ENCODE results near the gene CAMTA1. TPM values are rescaled to one million over a fixed set of nuclear protein-coding genes. Genes with fewer than 3 reads are reported as not detected.

The CAMTA1 gene
- total RNA-seq, 1 donor from 2014 or later: 77.6 TPM

DNA sequence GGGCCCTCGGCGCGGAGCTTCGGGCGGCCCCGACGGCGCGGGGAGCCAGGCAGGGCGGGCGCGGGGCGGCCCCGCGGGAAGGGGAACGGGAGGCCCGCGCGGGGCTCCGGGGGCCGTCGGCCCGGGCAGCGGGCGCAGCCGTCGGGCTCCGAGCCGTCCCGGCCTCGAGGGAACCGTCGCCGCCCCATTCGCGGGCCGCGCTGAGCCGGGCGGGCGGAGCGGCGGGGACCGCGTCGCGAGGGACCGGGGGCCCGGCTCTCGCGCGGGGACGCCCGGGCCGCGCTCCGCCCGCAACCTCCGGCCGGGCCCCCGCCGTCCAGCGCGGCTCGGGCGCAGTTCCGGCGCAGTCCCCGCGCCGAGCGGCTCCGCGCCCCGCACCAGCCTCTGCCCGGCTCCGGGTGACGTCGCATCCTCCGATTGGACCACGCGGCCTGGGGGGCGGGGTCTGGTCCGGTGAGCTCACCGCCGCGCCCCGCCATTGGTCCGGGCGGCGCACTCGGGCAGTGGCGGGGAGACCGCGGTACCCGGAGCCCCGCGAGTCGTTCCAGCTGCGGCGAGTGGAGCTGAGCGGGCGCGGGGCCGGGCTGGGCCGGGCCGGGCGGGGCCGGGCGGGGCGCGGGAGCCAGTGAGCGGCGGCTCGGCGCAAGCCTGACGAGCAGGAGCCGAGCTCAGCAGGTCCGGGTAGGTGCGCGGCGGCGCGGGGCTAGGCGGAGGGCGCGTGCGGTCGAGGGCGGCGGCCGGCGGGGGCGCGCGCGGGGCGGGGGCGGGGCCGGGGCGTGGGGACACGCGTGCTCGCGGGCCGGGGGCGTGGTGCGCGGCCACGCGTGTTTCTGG is 919.2 kb downstream of the CAMTA1 start:
- Histone ChIP-seq H3K9ac (ENCODE audit: low read length) (no peak overlapping the region), H4K20me1 (ENCODE audit: insufficient read depth, low read length) (peaks cover 4% of the 10 kb centered on the region), H3K9me3 (ENCODE audit: insufficient read depth, low read depth, low read length) (no peaks in the 10 kb centered on the region), H3K27me3 (ENCODE audit: insufficient read depth, low read length) (peaks cover 40% of the 10 kb centered on the region), H3K4me2 (ENCODE audit: low read length) (peak overlapping the region; percentile 80), H3K4me3 (ENCODE audit: insufficient read depth, low read depth, low read length) (peak overlapping the region; percentile 39), H2AFZ (ENCODE audit: low read depth, low read length) (no peak overlapping the region), H3K79me2 (ENCODE audit: insufficient read depth, low read length) (no peaks in the 10 kb centered on the region), H3K36me3 (ENCODE audit: insufficient read depth, low read length) (no peaks in the 10 kb centered on the region), H3K4me1 (ENCODE audit: insufficient read depth, low read length) (peaks cover 3% of the 10 kb centered on the region), H3K27ac (ENCODE audit: low read depth, low read length) (no peak overlapping the region)
- no peak for TF ChIP-seq EZH2 (IDR thresholded peaks at IDR 0.05; ENCODE audit: insufficient read depth, low read length)
- DNase-seq (ENCODE audit: low read depth): peak; percentile 70
- FAIRE-seq: no peak
- H3K9me3 Mint-ChIP-seq (ENCODE audit: unreplicated experiment): no peaks in the 10 kb centered on the region
- H3K27me3 Mint-ChIP-seq (ENCODE audit: low read depth, unreplicated experiment): peaks cover 26% of the 10 kb centered on the region
- H3K27ac Mint-ChIP-seq (ENCODE audit: unreplicated experiment): no peak overlapping the region
- peaks cover 1% of the 10 kb centered on the region for H3K36me3 Mint-ChIP-seq (ENCODE audit: low read depth, unreplicated experiment)
- H3K4me3 Mint-ChIP-seq (ENCODE audit: unreplicated experiment): peak overlapping the region; percentile 84
- H3K4me1 Mint-ChIP-seq (ENCODE audit: low read depth, unreplicated experiment): no peaks in the 10 kb centered on the region

DNA sequence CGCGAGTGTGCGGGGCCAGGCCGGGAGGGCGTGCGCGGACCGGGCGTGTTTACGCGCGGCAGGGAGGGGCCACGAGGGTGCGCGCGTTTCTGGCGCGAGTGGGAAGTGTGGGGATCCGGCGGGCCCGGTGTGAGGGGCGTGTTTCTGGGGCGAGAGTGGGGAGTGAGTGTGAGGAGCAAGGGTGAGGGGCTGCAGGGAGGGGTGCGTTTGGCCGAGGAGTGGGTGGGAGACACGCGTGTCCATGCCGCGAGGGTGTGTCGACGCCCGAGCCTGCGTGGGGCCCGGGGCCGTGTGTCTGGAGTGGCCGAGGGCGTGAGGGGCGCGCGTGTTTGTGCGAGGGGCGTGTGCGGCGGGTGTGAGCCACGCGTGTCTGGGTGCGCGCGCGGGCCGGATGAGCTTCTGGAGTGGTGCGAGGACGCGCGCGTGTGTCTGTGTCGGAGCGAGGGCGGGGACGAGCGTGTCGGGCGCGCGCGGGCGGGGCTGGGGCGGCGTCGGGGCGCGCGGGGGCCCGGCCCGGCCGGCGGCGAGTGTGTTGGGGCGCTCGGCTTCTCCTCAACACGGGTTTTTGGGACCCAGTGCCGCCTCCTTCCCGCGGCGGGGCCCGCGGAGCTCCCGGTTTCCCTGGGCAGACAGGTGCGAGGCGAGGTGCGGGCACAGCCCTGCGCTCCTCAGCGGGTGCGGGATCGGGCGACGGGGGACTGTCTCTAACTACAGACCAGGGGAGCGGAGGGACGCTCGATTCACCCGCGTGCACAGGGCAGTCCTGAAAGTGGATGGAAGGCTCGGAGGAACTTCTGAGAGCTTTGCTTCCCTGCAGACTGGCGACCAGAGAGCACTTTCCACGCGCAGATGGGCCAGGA is 920.0 kb downstream of the CAMTA1 start:
- H3K27me3 ChIP-seq (ENCODE audit: insufficient read depth, low read length): peaks cover 40% of the 10 kb centered on the region
- DNase-seq (ENCODE audit: low read depth) (no peak), FAIRE-seq (no peak)
- H3K4me1 Mint-ChIP-seq (ENCODE audit: low read depth, unreplicated experiment): no peaks in the 10 kb centered on the region
- H3K36me3 ChIP-seq (ENCODE audit: insufficient read depth, low read length): no peaks in the 10 kb centered on the region
- peak overlapping the region; percentile 39 for H3K4me3 ChIP-seq (ENCODE audit: insufficient read depth, low read depth, low read length)
- H3K79me2 ChIP-seq (ENCODE audit: insufficient read depth, low read length): no peaks in the 10 kb centered on the region
- peaks cover 4% of the 10 kb centered on the region for H4K20me1 ChIP-seq (ENCODE audit: insufficient read depth, low read length)
- H3K36me3 Mint-ChIP-seq (ENCODE audit: low read depth, unreplicated experiment): peaks cover 1% of the 10 kb centered on the region
- H3K4me1 ChIP-seq (ENCODE audit: insufficient read depth, low read length): peaks cover 3% of the 10 kb centered on the region
- H3K27ac Mint-ChIP-seq (ENCODE audit: unreplicated experiment): peak overlapping the region; percentile 78
- no peak overlapping the region for H3K9ac ChIP-seq (ENCODE audit: low read length)
- TF ChIP-seq, protein P1, sequence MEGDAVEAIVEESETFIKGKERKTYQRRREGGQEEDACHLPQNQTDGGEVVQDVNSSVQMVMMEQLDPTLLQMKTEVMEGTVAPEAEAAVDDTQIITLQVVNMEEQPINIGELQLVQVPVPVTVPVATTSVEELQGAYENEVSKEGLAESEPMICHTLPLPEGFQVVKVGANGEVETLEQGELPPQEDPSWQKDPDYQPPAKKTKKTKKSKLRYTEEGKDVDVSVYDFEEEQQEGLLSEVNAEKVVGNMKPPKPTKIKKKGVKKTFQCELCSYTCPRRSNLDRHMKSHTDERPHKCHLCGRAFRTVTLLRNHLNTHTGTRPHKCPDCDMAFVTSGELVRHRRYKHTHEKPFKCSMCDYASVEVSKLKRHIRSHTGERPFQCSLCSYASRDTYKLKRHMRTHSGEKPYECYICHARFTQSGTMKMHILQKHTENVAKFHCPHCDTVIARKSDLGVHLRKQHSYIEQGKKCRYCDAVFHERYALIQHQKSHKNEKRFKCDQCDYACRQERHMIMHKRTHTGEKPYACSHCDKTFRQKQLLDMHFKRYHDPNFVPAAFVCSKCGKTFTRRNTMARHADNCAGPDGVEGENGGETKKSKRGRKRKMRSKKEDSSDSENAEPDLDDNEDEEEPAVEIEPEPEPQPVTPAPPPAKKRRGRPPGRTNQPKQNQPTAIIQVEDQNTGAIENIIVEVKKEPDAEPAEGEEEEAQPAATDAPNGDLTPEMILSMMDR (IDR thresholded peaks at IDR 0.05; ENCODE audit: insufficient read depth, low read depth, low read length): no peak
- TF ChIP-seq EZH2 (IDR thresholded peaks at IDR 0.05; ENCODE audit: insufficient read depth, low read length): peak; percentile 93
- H3K4me2 ChIP-seq (ENCODE audit: low read length): peak overlapping the region; percentile 80
- H3K27ac ChIP-seq (ENCODE audit: low read depth, low read length): no peak overlapping the region
- H3K4me3 Mint-ChIP-seq (ENCODE audit: unreplicated experiment): peak overlapping the region; percentile 84
- no peaks in the 10 kb centered on the region for H3K9me3 Mint-ChIP-seq (ENCODE audit: unreplicated experiment)
- H2AFZ ChIP-seq (ENCODE audit: low read depth, low read length): peak overlapping the region; percentile 55
- H3K27me3 Mint-ChIP-seq (ENCODE audit: low read depth, unreplicated experiment): peaks cover 26% of the 10 kb centered on the region
- no peaks in the 10 kb centered on the region for H3K9me3 ChIP-seq (ENCODE audit: insufficient read depth, low read depth, low read length)

DNA sequence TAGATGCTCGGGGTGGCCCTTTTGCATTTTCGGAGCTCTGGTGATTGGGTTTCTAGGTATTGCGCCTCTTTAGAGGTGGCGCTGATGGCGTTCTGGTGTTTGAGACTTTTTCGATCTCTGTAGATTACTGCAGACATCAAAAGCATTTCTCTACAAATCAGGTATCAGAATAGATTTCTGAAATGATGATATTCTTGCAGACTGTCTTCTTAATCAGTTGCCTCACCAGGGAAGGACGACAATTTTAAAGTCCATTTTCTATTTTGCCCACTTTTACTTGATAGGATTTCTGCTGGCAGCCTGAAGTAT is 920.6 kb downstream of the CAMTA1 start:
- TF ChIP-seq, protein P1 (IDR thresholded peaks at IDR 0.05; ENCODE audit: insufficient read depth, low read depth, low read length): no peak
- TF ChIP-seq EZH2 (IDR thresholded peaks at IDR 0.05; ENCODE audit: insufficient read depth, low read length): peak; percentile 39
- no peaks in the 10 kb centered on the region for H3K79me2 ChIP-seq (ENCODE audit: insufficient read depth, low read length)
- H3K4me1 ChIP-seq (ENCODE audit: insufficient read depth, low read length): peaks cover 3% of the 10 kb centered on the region
- peaks cover 4% of the 10 kb centered on the region for H4K20me1 ChIP-seq (ENCODE audit: insufficient read depth, low read length)
- H3K4me2 ChIP-seq (ENCODE audit: low read length): peak overlapping the region; percentile 80
- H3K9me3 Mint-ChIP-seq (ENCODE audit: unreplicated experiment): no peaks in the 10 kb centered on the region
- peaks cover 40% of the 10 kb centered on the region for H3K27me3 ChIP-seq (ENCODE audit: insufficient read depth, low read length)
- no peak for DNase-seq (ENCODE audit: low read depth)
- H3K27me3 Mint-ChIP-seq (ENCODE audit: low read depth, unreplicated experiment): peaks cover 26% of the 10 kb centered on the region
- no peak overlapping the region for H3K4me3 ChIP-seq (ENCODE audit: insufficient read depth, low read depth, low read length)
- peaks cover 1% of the 10 kb centered on the region for H3K36me3 Mint-ChIP-seq (ENCODE audit: low read depth, unreplicated experiment)
- peak overlapping the region; percentile 63 for H3K27ac Mint-ChIP-seq (ENCODE audit: unreplicated experiment)
- FAIRE-seq: no peak
- H2AFZ ChIP-seq (ENCODE audit: low read depth, low read length): peak overlapping the region; percentile 55
- H3K4me3 Mint-ChIP-seq (ENCODE audit: unreplicated experiment): peak overlapping the region; percentile 77
- no peak overlapping the region for H3K27ac ChIP-seq (ENCODE audit: low read depth, low read length)
- no peaks in the 10 kb centered on the region for H3K36me3 ChIP-seq (ENCODE audit: insufficient read depth, low read length)
- H3K4me1 Mint-ChIP-seq (ENCODE audit: low read depth, unreplicated experiment): no peaks in the 10 kb centered on the region
- no peak overlapping the region for H3K9ac ChIP-seq (ENCODE audit: low read length)
- H3K9me3 ChIP-seq (ENCODE audit: insufficient read depth, low read depth, low read length): no peaks in the 10 kb centered on the region

Measured in astrocyte (in vitro differentiated cells and primary cell).